MCF 10A (cell line): Measurements from ENCODE around the gene IRF5. TPM values are rescaled to one million over a fixed set of nuclear protein-coding genes. Genes with fewer than 3 reads are reported as not detected.

Experiments used
- BruUV-seq: library from RNA; stranded (reverse); fragments of 400-500 nt; replicated peaks from 2 replicates; lab custom pipeline; 2021; lab: Mats Ljungman, UMichigan
- CTCF ChIA-PET: fragments of 300-600 bp; sonication (Branson Sonifier 250); formaldehyde crosslinking; extraction: SDS; loops from one replicate; lab custom pipeline; 2021; ENCODE audit warnings: antibody characterized with exemption, inconsistent platforms; lab: Yijun Ruan, JAX
- POLR2A ChIA-PET: fragments of 300-600, 350-650 bp; sonication (Branson Sonifier 250); formaldehyde crosslinking; extraction: SDS; loops from one replicate; lab custom pipeline; 2020; ENCODE audit warnings: antibody characterized with exemption, inconsistent platforms; lab: Yijun Ruan, JAX
- DNase-seq: peaks from one replicate; pipeline ENCODE4 v3.0.0-alpha.2; 2018; ENCODE audit not compliant: unreplicated experiment
- H3K27ac Mint-ChIP-seq: one replicate; pipeline ENCODE4 v1.8.0; 2022; ENCODE audit warnings: mild to moderate bottlenecking, low read depth, mixed read lengths; ENCODE audit not compliant: unreplicated experiment
- H3K27me3 Mint-ChIP-seq: one replicate; pipeline ENCODE4 v1.8.0; 2022; ENCODE audit warnings: mixed read lengths; ENCODE audit not compliant: insufficient read depth, unreplicated experiment
- H3K36me3 Mint-ChIP-seq: one replicate; pipeline ENCODE4 v1.8.0; 2022; ENCODE audit warnings: mild to moderate bottlenecking, moderate library complexity, mixed read lengths; ENCODE audit not compliant: insufficient read depth, unreplicated experiment
- H3K4me1 Mint-ChIP-seq: one replicate; pipeline ENCODE4 v1.8.0; 2022; ENCODE audit warnings: mixed read lengths; ENCODE audit not compliant: insufficient read depth, unreplicated experiment
- H3K4me3 Mint-ChIP-seq: one replicate; pipeline ENCODE4 v1.8.0; 2022; ENCODE audit warnings: mild to moderate bottlenecking, moderate library complexity, mixed read lengths; ENCODE audit not compliant: unreplicated experiment
- H3K9me3 Mint-ChIP-seq: one replicate; pipeline ENCODE4 v1.8.0; 2022; ENCODE audit warnings: mixed read lengths; ENCODE audit not compliant: unreplicated experiment
- CTCF ChIP-seq: fragments of 200-600 bp; IDR thresholded peaks from one replicate; pipeline ENCODE4 v1.8.0; 2022; ENCODE audit warnings: antibody characterized with exemption, mild to moderate bottlenecking; ENCODE audit not compliant: unreplicated experiment
- intact Hi-C: fragments of 100-400 bp; cut with micrococcal nuclease; formaldehyde crosslinking; loops from 2 replicates; pipeline ENCODE4 v1.14.1; 2022
- total RNA-seq: library from RNA; stranded (reverse); gene quantifications from 2 replicates; pipeline ENCODE4 v1.2.3, GENCODE V29; 2022

The IRF5 gene
- total RNA-seq, 1 experiment from 2014 or later = 7.5 TPM

GRCh38 chr7:128968624-128969023 lies 30.9 kb downstream of the IRF5 start:
- intact Hi-C loops = no loop called here
- ChIA-PET POLR2A (interaction anchor here (0.6 to 0.9 kb wide), 3 partner anchors 10 to 1022 kb away, joined by 3 to 4 read pairs (median 3); no protein-coding TSS in a partner anchor), CTCF (interaction anchor here (0.6 to 1.0 kb wide), 2 partner anchors 36 to 87 kb away, joined by 4 read pairs; no protein-coding TSS in a partner anchor)
- Mint-ChIP-seq H3K36me3 (peaks cover 79% of the 10 kb centered on the region), H3K4me3 (no peak overlapping the region), H3K27me3 (no peaks in the 10 kb centered on the region), H3K27ac (no peak overlapping the region), H3K9me3 (peaks cover 7% of the 10 kb centered on the region), H3K4me1 (peaks cover under 1% of the 10 kb centered on the region)
- DNase-seq = no peak
- no peak for TF ChIP-seq CTCF
- no TSS peak for BruUV-seq

- DNase-seq = no peak
- Mint-ChIP-seq H3K9me3 (no peaks in the 10 kb centered on the region), H3K4me3 (no peak overlapping the region), H3K4me1 (no peaks in the 10 kb centered on the region), H3K27me3 (no peaks in the 10 kb centered on the region), H3K36me3 (peaks cover 82% of the 10 kb centered on the region), H3K27ac (no peak overlapping the region)
- POLR2A ChIA-PET = interaction anchor here (0.6 to 1.0 kb wide), 2 partner anchors 8 to 12 kb away, joined by 3 to 4 read pairs; no protein-coding TSS in a partner anchor
- no TSS peak for BruUV-seq
- CTCF ChIA-PET = no interaction called here
- intact Hi-C loops = no loop called here
- no peak for TF ChIP-seq CTCF
These were observed 36.7 kb downstream of the IRF5 start for GRCh38 chr7:128974241-128974934.

DNA sequence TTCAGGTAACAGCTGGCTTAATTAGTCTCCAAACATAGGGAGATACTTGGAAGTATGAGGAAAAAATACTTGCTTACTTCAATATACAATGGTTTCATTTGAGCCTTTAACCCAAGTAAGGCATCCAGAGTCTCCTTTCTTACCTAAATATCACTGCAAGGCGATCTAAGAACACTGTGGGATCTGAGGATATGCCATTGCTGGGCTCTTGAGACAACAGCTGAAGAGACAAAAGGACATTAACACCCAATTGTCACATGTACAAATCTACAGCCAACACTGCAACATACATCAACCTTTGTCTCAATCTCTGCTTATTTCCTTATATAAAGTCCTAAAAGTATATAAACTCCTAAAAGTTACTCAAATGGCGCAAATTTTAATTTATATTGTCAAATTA lies 44.4 kb downstream of the IRF5 start:
- DNase-seq = no peak
- no peak for TF ChIP-seq CTCF
- Mint-ChIP-seq H3K4me1 (no peaks in the 10 kb centered on the region), H3K27me3 (no peaks in the 10 kb centered on the region), H3K27ac (no peak overlapping the region), H3K36me3 (peaks cover 80% of the 10 kb centered on the region), H3K9me3 (no peaks in the 10 kb centered on the region), H3K4me3 (no peak overlapping the region)
- ChIA-PET POLR2A (interaction anchor here (0.6 kb wide), 1 partner anchor 547 kb away, joined by 3 read pairs; no protein-coding TSS in a partner anchor), CTCF (no interaction called here)
- BruUV-seq = no TSS peak
- intact Hi-C loops = no loop called here

- H3K4me3 Mint-ChIP-seq = no peak overlapping the region
- H3K9me3 Mint-ChIP-seq = no peaks in the 10 kb centered on the region
- ChIA-PET CTCF (interaction anchor here (0.5 kb wide), 1 partner anchor 101 kb away, joined by 3 read pairs; no protein-coding TSS in a partner anchor), POLR2A (interaction anchor here (1.1 kb wide), 1 partner anchor 69 kb away, joined by 3 read pairs; the partner anchor contains the start of gene TNPO3)
- H3K4me1 Mint-ChIP-seq = no peaks in the 10 kb centered on the region
- TF ChIP-seq CTCF = no peak
- BruUV-seq = no TSS peak
- no peak overlapping the region for H3K27ac Mint-ChIP-seq
- H3K36me3 Mint-ChIP-seq = peaks cover 77% of the 10 kb centered on the region
- no peaks in the 10 kb centered on the region for H3K27me3 Mint-ChIP-seq
- intact Hi-C loops = no loop called here
- no peak for DNase-seq
These were observed 47.9 kb downstream of the IRF5 start for GRCh38 chr7:128985660-128986059.
